Stimulated activated CD8-positive, alpha-beta memory T cell treated with anti-CD3 and anti-CD28 coated beads, Interleukin-15, amount 100 ng/mL, for 4 hours (primary cell): Measurements from ENCODE around the gene ZNF304.

Source experiments
- DNase-seq, 2 donors: peaks; one replicate each; pipeline ENCODE4 v3.0.0-alpha.2; 2020; ENCODE audit warnings: low read depth in 2 of 2

The ZNF304 gene

DNA sequence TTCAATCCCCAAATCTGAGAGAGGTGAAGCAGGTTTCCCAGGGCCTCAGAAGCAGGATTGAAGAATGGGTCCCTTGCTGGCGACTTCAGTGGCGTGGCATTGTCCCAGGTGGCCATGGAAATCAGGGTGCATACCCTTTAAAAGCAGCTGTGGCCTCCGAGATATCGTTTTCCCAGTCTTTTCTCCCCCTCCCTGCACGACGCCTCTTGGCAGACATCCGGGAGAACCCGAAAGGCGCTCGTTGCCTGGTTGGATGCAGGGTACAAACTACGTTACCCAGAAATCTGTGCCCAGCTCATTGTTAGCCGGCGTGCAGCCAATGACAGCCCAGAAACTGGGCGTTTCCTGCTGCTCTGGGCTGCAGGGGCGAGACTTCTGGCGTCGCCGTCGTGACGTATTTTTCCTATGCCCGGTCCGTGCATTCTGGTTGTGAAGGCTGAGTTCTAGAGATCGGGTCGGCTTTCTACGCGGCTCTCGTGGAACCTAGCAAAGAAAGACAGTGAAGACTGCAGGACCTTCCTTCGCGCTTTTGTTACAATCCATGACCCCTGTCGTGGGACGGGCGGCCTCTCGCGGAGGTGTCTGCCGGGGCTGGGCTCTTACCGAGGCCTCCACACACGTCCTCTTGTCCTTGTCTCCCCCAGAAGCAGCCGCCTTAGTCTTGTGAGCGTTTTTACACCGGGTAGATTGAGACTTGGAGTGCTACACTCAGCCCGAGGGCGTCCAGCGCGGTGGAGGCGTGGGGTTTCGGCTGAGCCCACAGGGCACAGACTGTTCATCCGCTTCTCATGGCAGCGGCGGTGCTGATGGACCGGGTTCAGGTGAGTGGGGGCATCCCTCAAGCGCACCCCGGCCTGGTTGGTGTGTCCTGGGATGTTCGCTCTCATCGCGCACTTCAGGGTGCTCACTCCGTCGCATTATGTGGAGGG lies at the start of gene ZNF304:
ZNF304 (plus strand) TSS at position 395 of the 929 bp plus-strand sequence; CDS start at position 789, 394 bp downstream.
- peak; percentile 70 to 75 for DNase-seq

DNA sequence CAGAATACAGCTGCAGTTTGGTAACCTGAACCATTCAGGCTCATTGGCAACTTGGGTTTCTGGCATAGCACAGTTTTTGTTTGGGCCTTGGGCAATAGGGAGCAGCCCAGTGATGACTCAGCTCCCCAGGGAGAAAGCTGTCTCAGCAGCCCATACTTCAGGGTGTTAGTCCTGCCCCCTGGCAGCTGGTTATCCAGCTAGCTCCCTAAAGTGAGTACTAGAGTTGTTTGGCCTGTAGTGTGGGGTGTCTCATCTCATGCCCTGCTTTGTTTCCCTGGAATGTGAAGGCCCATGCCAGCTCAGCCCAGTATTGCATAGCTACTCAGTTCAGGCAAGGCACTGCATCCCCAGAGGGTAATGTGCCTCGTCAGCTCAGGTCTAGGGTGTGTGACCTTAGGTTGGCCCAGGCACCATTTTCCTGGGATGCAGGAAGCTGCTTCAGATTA lies 49.0 kb upstream of the ZNF304 start:
- no peak for DNase-seq

DNA sequence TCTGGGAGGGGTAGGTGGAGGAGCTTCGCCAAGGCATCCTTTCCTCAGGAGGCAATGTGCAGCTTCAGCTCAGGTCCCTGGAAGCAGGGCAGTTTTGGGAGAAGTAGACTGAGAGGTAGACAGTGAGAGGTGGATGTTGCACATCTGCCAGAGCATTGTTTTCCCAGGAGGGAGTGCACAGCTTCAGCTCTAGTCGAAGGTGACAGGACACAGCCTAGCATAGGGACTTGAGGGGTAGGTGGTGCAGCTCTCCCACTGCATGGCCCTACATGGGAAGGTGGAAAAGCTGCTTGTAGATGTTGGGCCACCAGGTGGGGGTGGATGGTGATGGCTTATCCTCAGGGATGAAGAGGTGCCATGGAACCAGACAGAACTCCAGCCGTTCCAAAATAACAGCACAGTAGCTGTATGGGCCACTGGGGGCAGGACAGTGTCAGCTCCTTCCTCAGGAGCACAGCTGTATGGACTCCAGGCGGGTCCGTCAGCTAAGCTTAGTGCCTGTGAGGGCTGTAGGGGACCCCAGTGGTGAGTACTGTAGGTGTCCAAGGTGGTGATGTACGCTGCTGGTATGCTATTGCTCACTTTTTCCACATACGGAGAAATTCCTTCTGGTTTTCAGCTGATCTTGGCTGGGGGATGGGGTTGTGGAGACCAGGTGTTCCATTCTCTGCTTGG lies 48.2 kb upstream of the ZNF304 start:
- no peak for DNase-seq

GRCh38 chr19:57305056-57305455 lies 46.0 kb upstream of the ZNF304 start:
- DNase-seq: no peak

- DNase-seq: no peak
These were observed 42.6 kb upstream of the ZNF304 start for GRCh38 chr19:57308514-57308913.

DNA sequence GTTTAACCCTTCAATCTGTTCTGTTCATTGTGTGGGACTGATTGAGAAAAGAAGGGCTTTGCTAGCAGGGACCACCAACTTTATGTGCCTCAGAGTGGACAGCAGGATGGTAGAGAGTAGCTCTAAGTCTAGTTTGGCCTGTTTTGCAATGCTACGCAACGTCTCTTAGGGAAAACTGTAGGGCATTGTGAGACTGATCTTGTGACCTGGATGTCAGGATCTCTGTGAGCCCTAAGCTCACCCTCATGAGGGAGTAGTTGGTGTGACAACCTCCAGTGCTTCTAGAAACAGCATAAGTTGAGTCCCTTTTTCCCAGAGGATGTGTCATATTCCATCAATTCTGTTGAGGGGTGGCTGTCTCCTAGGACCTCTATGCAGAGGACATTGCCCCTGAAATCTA lies 40.3 kb upstream of the ZNF304 start:
- DNase-seq: no peak

DNA sequence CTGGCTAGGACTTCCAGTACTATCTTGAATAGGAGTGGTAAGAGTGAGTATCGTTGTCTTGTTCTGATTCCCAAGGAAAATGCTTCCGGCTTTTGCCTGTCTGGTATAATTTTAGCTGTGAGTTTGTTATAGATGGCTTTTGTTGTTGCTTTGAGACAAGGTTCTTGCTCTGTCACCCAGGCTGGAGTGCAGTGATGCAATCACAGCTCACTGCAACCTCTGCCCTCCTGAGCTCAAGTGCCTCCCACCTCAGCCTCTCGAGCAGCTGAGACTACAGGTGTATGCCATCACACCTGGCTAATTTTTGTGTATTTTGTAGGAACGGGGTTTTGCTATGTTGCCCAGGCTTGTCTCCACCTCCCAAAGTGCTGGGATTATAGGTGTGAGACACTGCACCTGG lies 36.9 kb upstream of the ZNF304 start:
- no peak for DNase-seq

GRCh38 chr19:57317503-57317902 lies 33.6 kb upstream of the ZNF304 start:
- DNase-seq: no peak

GRCh38 chr19:57319869-57320179 lies 31.2 kb upstream of the ZNF304 start:
- DNase-seq: no peak

GRCh38 chr19:57320180-57321084 lies 30.6 kb upstream of the ZNF304 start, which contains the start of gene ZNF543:
Gene ZNF543, plus strand, starts transcription at chr19:57320472. Its CDS starts 382 bp downstream, at chr19:57320854.
- DNase-seq: peak; percentile 83 to 84

- no peak for DNase-seq
These were observed 30.0 kb upstream of the ZNF304 start for GRCh38 chr19:57321116-57321515.

- no peak for DNase-seq
These were observed 29.3 kb upstream of the ZNF304 start for GRCh38 chr19:57321751-57322150.

DNA sequence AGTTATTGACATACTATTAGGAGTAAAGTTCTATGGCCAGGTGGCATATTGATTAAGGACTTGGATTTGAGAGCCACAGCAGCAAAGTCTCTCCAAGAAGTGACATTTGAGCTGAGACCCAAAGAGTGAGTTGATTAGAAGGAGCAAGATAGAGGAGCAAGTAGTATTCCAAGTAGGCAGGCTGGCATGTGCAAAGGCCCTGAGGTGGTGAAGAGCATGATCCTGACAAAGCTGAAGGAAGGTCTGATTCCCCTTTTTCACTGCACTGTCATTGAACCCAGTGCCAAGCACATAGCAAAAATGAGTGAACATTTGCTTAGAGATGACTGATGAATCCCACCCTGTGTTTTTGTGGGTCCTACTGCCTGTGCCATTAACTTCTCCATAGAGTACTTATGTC lies 26.1 kb upstream of the ZNF304 start:
- DNase-seq: no peak

DNA sequence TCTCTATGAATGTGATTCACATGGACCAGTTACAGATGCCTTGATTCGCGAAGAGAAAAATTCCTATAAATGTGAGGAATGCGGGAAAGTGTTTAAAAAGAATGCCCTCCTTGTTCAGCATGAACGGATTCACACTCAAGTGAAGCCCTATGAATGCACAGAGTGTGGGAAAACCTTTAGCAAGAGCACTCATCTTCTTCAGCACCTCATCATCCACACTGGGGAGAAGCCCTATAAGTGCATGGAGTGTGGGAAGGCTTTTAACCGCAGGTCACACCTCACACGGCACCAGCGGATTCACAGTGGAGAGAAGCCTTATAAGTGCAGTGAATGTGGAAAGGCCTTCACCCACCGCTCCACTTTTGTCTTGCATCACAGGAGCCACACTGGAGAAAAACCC lies 23.1 kb upstream of the ZNF304 start:
- no peak for DNase-seq

DNA sequence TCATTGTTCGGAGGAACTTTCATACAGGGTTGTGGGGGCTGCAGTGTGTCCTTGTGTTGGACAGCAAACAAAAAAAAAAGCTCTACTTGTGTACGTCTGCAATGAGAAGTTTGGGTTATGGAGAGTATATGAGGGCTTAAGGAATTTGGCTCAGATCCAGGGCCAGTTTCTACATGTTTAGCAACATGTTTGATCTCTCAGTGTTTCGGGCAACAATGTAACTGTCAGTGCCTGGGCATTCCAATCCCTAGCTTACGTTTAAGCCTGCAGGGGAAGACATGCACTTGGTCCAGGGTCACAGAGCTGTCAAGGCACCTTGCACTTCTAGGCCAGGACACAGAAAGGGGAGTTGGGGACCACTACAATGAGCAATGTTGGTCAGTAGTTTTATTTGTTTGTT lies 16.9 kb upstream of the ZNF304 start:
- no peak for DNase-seq

DNA sequence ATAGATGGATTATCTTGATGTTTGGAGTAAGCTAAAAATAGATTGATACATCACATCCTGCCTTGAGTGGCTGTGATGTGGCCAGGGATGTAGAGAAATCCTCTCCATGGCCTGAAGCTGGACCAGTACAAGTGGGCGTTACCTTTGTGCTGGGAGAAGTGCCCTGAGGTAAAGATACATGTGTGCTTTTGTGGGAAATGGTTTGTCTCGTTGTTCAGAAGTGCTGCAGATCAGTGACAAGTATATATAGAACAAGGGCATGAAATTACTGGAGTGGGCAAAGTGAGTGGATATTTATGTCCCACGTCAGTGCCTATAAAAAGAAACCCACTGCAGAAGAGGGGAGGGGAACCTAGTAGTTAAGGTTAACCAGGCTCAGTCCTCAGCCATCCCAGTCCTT lies 12.2 kb upstream of the ZNF304 start:
- no peak for DNase-seq

DNA sequence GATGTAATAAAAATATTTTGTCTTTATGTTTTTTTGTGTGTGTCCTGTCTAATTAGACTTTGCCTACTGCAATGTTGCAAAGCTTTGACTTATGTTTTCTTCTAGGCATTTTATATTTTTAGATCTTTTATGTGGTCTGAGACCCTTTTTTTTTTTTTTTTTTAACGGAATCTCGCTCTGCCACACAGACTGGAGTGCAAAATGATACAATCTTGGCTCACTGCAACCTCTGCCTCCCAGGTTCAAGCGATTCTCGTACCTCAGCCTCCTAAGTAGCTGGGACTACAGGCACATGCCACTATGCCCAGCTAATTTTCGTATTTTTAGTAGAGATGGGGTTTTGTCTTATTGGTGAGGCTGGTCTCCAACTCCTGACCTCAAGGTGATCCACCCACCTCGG lies 8.5 kb upstream of the ZNF304 start:
- DNase-seq: no peak

GRCh38 chr19:57348136-57348535 lies 2.9 kb upstream of the ZNF304 start:
- DNase-seq: no peak

DNA sequence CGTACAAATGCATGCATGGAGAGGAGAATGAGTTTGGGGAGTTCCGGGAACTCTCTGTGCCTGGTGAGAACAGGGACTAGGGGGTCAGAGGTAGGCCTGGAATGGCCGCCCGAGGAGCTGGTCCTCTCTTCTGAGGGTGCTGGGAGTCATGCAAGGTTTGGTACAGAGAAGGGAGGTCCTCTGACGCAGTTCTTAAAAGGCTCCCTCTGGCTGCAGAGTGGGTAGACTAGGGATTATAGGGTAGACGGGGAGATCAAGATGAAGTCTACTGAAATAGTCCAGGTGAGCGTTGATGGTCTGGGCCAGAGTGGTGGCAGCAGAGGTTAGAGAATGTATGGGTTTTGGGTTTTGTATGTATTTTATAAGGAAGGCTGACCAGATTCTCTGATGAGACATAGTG lies 796 bp downstream of the ZNF304 start:
- no peak for DNase-seq

DNA sequence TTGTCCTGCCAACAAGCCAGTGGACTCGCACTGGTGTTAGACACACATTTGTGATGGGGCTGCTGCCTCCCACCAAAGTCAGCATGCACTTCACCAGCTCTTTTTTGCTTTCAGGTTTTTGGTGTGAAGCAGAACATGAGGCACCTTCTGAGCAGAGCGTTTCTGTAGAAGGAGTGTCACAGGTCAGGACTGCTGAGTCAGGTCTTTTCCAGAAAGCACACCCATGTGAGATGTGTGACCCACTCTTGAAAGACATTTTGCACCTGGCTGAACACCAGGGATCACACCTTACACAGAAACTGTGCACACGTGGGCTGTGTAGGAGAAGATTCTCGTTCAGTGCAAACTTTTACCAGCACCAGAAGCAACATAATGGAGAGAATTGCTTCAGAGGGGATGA lies 4.8 kb downstream of the ZNF304 start:
- DNase-seq: no peak

- DNase-seq: no peak
These were observed 6.3 kb downstream of the ZNF304 start for GRCh38 chr19:57357406-57357805.

DNA sequence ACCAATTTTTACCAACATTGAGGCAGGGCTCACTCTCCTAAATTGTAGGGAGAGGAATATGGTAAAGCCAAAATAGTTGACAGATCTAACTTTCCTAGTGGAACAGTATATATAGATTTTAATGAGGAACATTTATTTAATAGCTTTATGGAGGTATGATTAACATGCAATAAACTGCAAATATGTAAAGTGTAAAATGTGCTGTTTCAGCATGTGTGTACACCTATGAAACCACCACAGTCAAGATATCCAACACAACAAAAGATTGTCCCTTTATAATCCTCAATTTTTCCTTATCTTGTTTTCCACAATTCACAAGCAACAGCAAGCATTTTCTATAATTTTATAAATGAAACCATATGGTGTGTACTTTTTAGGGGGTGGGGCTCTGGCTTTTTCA lies 8.2 kb downstream of the ZNF304 start:
- no peak for DNase-seq
